22Rv1 (cell line): Measurements from ENCODE around the gene SLC26A4.

Experiments
- CTCF ChIP-seq: fragments of 450-650 bp; IDR thresholded peaks from 2 replicates; pipeline ENCODE4 v1.5.1; 2017; ENCODE audit warnings: mild to moderate bottlenecking
- ZFX ChIP-seq: fragments of 450-650 bp; IDR thresholded peaks from 2 replicates; pipeline ENCODE4 v1.6.1; 2017; ENCODE audit warnings: antibody characterized with exemption, borderline replicate concordance

- TF ChIP-seq CTCF, result no peak
- no peak for TF ChIP-seq ZFX
These were observed 28.9 kb downstream of the SLC26A4 start for GRCh38 chr7:107689553-107689952.
